HG02852 (cell line): Measurements from ENCODE around the gene RPP40.
A peak's percentile ranks its signal among the peaks of the same experiment; 100 is the strongest.
"Not testable (repeated sequence)": the region's sequence is repeated elsewhere in the genome, so short reads cannot be mapped to it uniquely, and the experiment has no call there.

Source experiments
- ATAC-seq: cut with Tn5 transposase; IDR thresholded peaks from one replicate; pipeline ENCODE4 v1.9.1; 2021; ENCODE audit warnings: mild to moderate bottlenecking, moderate library complexity; ENCODE audit not compliant: unreplicated experiment

The RPP40 gene

GRCh38 chr6:5003604-5004372 lies at the start of gene RPP40:
Gene RPP40, minus strand, starts transcription at chr6:5004037. Its CDS starts 35 bp downstream, at chr6:5004002.
- ATAC-seq: peak; percentile 89

- no peak for ATAC-seq
Measured at GRCh38 chr6:5053038-5053437, 49.2 kb upstream of the RPP40 start.

GRCh38 chr6:5051394-5051793 lies 47.6 kb upstream of the RPP40 start:
- no peak for ATAC-seq

GRCh38 chr6:5050009-5050408 lies 46.2 kb upstream of the RPP40 start:
- ATAC-seq: no peak

GRCh38 chr6:5046430-5046829 lies 42.6 kb upstream of the RPP40 start:
- no peak for ATAC-seq

- ATAC-seq: no peak
Measured at GRCh38 chr6:5045416-5045815, 41.6 kb upstream of the RPP40 start.

GRCh38 chr6:5044866-5045265 lies 41.0 kb upstream of the RPP40 start:
- no peak for ATAC-seq

GRCh38 chr6:5042436-5042835 lies 38.6 kb upstream of the RPP40 start:
- no peak for ATAC-seq

- no peak for ATAC-seq
Measured at GRCh38 chr6:5041955-5042354, 38.1 kb upstream of the RPP40 start.

- no peak for ATAC-seq
Measured at GRCh38 chr6:5036269-5036668, 32.4 kb upstream of the RPP40 start.

- ATAC-seq: no peak
Measured at GRCh38 chr6:5034736-5035135, 30.9 kb upstream of the RPP40 start.

- ATAC-seq: no peak
Measured at GRCh38 chr6:5034328-5034727, 30.5 kb upstream of the RPP40 start.

- not testable (repeated sequence) for ATAC-seq
Measured at GRCh38 chr6:5033214-5033904, 29.5 kb upstream of the RPP40 start.

GRCh38 chr6:5032706-5033105 lies 28.9 kb upstream of the RPP40 start:
- not testable (repeated sequence) for ATAC-seq

- ATAC-seq: no peak
Measured at GRCh38 chr6:5031150-5031549, 27.3 kb upstream of the RPP40 start.

GRCh38 chr6:5030596-5031136 lies 26.8 kb upstream of the RPP40 start:
- ATAC-seq: peak; percentile 83

- ATAC-seq: no peak
Measured at GRCh38 chr6:5029609-5030008, 25.8 kb upstream of the RPP40 start.

- ATAC-seq: no peak
Measured at GRCh38 chr6:5028921-5029320, 25.1 kb upstream of the RPP40 start.

GRCh38 chr6:5028301-5028700 lies 24.5 kb upstream of the RPP40 start:
- no peak for ATAC-seq

GRCh38 chr6:5025911-5026819 lies 22.3 kb upstream of the RPP40 start:
- no peak for ATAC-seq

GRCh38 chr6:5023923-5024322 lies 20.1 kb upstream of the RPP40 start:
- no peak for ATAC-seq
